Astrocyte (in vitro differentiated cells and primary cell): ENCODE data around the gene URGCP. TPM values are rescaled to one million over a fixed set of nuclear protein-coding genes. Genes with fewer than 3 reads are reported as not detected.
"Not testable (repeated sequence)": the region's sequence is repeated elsewhere in the genome, so short reads cannot be mapped to it uniquely, and the experiment has no call there.

Experiments
- DNase-seq: peaks from one replicate; pipeline ENCODE4 v3.0.0-alpha.2; 2010; ENCODE audit warnings: low read depth
- FAIRE-seq: peaks from 2 replicates; lab custom pipeline; 2011; peaks lifted over from hg19 to GRCh38; lab: Jason Lieb, UNC
- H2AFZ ChIP-seq: 2 replicates; pipeline ENCODE4 v1.6.0; 2012; ENCODE audit warnings: low read depth, low read length, inconsistent platforms
- H3K27ac ChIP-seq: 2 replicates; pipeline ENCODE4 v1.5.1; 2011; ENCODE audit warnings: low read depth, low read length, inconsistent platforms
- H3K27me3 ChIP-seq: 2 replicates; pipeline ENCODE4 v1.6.0; 2011; ENCODE audit warnings: low read length, inconsistent platforms; ENCODE audit not compliant: insufficient read depth
- H3K36me3 ChIP-seq: 2 replicates; pipeline ENCODE4 v1.5.1; 2011; ENCODE audit warnings: low read length, inconsistent platforms; ENCODE audit not compliant: insufficient read depth
- H3K4me1 ChIP-seq: 2 replicates; pipeline ENCODE4 v1.5.1; 2011; ENCODE audit warnings: low read length, inconsistent platforms; ENCODE audit not compliant: insufficient read depth
- H3K4me2 ChIP-seq: 2 replicates; pipeline ENCODE4 v1.6.0; 2012; ENCODE audit warnings: low read length, inconsistent platforms
- H3K4me3 ChIP-seq: 2 replicates; pipeline ENCODE4 v1.5.1; 2011; ENCODE audit warnings: low read depth, mild to moderate bottlenecking, low read length, inconsistent platforms; ENCODE audit not compliant: insufficient read depth
- H3K79me2 ChIP-seq: 2 replicates; pipeline ENCODE4 v1.6.0; 2012; ENCODE audit warnings: mild to moderate bottlenecking, low read length, inconsistent platforms; ENCODE audit not compliant: insufficient read depth
- H3K9ac ChIP-seq: 2 replicates; pipeline ENCODE4 v1.6.0; 2012; ENCODE audit warnings: mild to moderate bottlenecking, low read length, inconsistent platforms
- H3K9me3 ChIP-seq: 2 replicates; pipeline ENCODE4 v1.5.1; 2012; ENCODE audit warnings: low read depth, mild to moderate bottlenecking, low read length, inconsistent platforms; ENCODE audit not compliant: insufficient read depth
- H4K20me1 ChIP-seq: 2 replicates; pipeline ENCODE4 v1.6.0; 2012; ENCODE audit warnings: low read length, inconsistent platforms; ENCODE audit not compliant: insufficient read depth
- H3K27ac Mint-ChIP-seq: one replicate; pipeline ENCODE4 v1.8.0; 2021; ENCODE audit warnings: mild to moderate bottlenecking, mixed read lengths; ENCODE audit not compliant: unreplicated experiment
- H3K27me3 Mint-ChIP-seq: one replicate; pipeline ENCODE4 v1.8.0; 2021; ENCODE audit warnings: low read depth, mixed read lengths; ENCODE audit not compliant: unreplicated experiment
- H3K36me3 Mint-ChIP-seq: one replicate; pipeline ENCODE4 v1.8.0; 2021; ENCODE audit warnings: low read depth, mixed read lengths; ENCODE audit not compliant: unreplicated experiment
- H3K4me1 Mint-ChIP-seq: one replicate; pipeline ENCODE4 v1.8.0; 2021; ENCODE audit warnings: low read depth, mixed read lengths; ENCODE audit not compliant: unreplicated experiment
- H3K4me3 Mint-ChIP-seq: one replicate; pipeline ENCODE4 v1.8.0; 2021; ENCODE audit warnings: mild to moderate bottlenecking, moderate library complexity, mixed read lengths; ENCODE audit not compliant: unreplicated experiment
- H3K9me3 Mint-ChIP-seq: one replicate; pipeline ENCODE4 v1.8.0; 2021; ENCODE audit warnings: mild to moderate bottlenecking, mixed read lengths; ENCODE audit not compliant: unreplicated experiment
- CTCF ChIP-seq: IDR thresholded peaks from 2 replicates; pipeline ENCODE4 v1.5.1; 2011; ENCODE audit warnings: low read depth, mild to moderate bottlenecking, inconsistent platforms, low read length, moderate library complexity; ENCODE audit not compliant: insufficient read depth
- EZH2 ChIP-seq: IDR thresholded peaks from 2 replicates; pipeline ENCODE4 v1.6.1; 2012; ENCODE audit warnings: mild to moderate bottlenecking, low read length, inconsistent platforms; ENCODE audit not compliant: insufficient read depth
- total RNA-seq: library from RNA; stranded (reverse); gene quantifications from 2 replicates; pipeline ENCODE4 v1.2.1, GENCODE V29; 2021

Gene URGCP
- total RNA-seq, 1 donor from 2014 or later, result 23.0 TPM

GRCh38 chr7:43838201-43838658, 68.2 kb downstream of the URGCP start:
- no peak overlapping the region for H3K27ac ChIP-seq
- no peaks in the 10 kb centered on the region for H3K27me3 ChIP-seq
- no peaks in the 10 kb centered on the region for H3K36me3 ChIP-seq
- H2AFZ ChIP-seq, result peak overlapping the region; percentile 92
- no peaks in the 10 kb centered on the region for H3K79me2 ChIP-seq
- no peak for FAIRE-seq
- peaks cover 3% of the 10 kb centered on the region for H3K9me3 ChIP-seq
- Mint-ChIP-seq H3K9me3 (peaks cover 11% of the 10 kb centered on the region), H3K27ac (no peak overlapping the region), H3K36me3 (no peaks in the 10 kb centered on the region), H3K4me1 (no peaks in the 10 kb centered on the region), H3K4me3 (no peak overlapping the region), H3K27me3 (no peaks in the 10 kb centered on the region)
- no peak for DNase-seq
- H3K4me2 ChIP-seq, result peak overlapping the region; percentile 83
- TF ChIP-seq CTCF (no peak), EZH2 (no peak)
- H3K4me1 ChIP-seq, result no peaks in the 10 kb centered on the region
- peak overlapping the region; percentile 69 for H3K9ac ChIP-seq
- no peaks in the 10 kb centered on the region for H4K20me1 ChIP-seq
- no peak overlapping the region for H3K4me3 ChIP-seq

- DNase-seq, result peak; percentile 10
- Histone ChIP-seq H3K4me2 (no peak overlapping the region), H3K4me3 (no peak overlapping the region)
Observed at GRCh38 chr7:43834463-43835251, 71.7 kb downstream of the URGCP start.

GRCh38 chr7:43830917-43831316, 75.5 kb downstream of the URGCP start:
- not testable (repeated sequence) for H2AFZ ChIP-seq, H3K36me3 ChIP-seq, H3K36me3 Mint-ChIP-seq, H3K9me3 ChIP-seq, H3K4me1 ChIP-seq, H3K4me2 ChIP-seq, DNase-seq, H3K27ac ChIP-seq, H3K27ac Mint-ChIP-seq, H3K9ac ChIP-seq, H3K4me3 ChIP-seq, FAIRE-seq, H4K20me1 ChIP-seq, H3K27me3 Mint-ChIP-seq, H3K4me3 Mint-ChIP-seq, H3K4me1 Mint-ChIP-seq, H3K79me2 ChIP-seq
- H3K27me3 ChIP-seq, result peaks cover 11% of the 10 kb centered on the region
- H3K9me3 Mint-ChIP-seq, result peaks cover 20% of the 10 kb centered on the region

More at GRCh38 chr7:43834463-43835251, 71.7 kb downstream of the URGCP start:
- no peaks in the 10 kb centered on the region for H3K27me3 ChIP-seq
- no peak for TF ChIP-seq EZH2
- TF ChIP-seq CTCF, result no peak
- H3K27ac ChIP-seq, result no peak overlapping the region
- H4K20me1 ChIP-seq, result no peaks in the 10 kb centered on the region
- no peaks in the 10 kb centered on the region for H3K4me1 Mint-ChIP-seq
- H3K36me3 Mint-ChIP-seq, result no peaks in the 10 kb centered on the region
- no peak for FAIRE-seq
- no peak overlapping the region for H3K9ac ChIP-seq
- H3K27me3 Mint-ChIP-seq, result no peaks in the 10 kb centered on the region
- H3K9me3 ChIP-seq, result peaks cover 3% of the 10 kb centered on the region
- H2AFZ ChIP-seq, result no peak overlapping the region
- H3K4me1 ChIP-seq, result no peaks in the 10 kb centered on the region
- no peak overlapping the region for H3K27ac Mint-ChIP-seq
- H3K9me3 Mint-ChIP-seq, result peaks cover 17% of the 10 kb centered on the region
- no peaks in the 10 kb centered on the region for H3K79me2 ChIP-seq
- no peak overlapping the region for H3K4me3 Mint-ChIP-seq
- no peaks in the 10 kb centered on the region for H3K36me3 ChIP-seq

Other genes starting within 250 kb of the URGCP start
- gene COA1, start 177.1 kb downstream of the URGCP start, total RNA-seq, result 47.0 and 50.1 TPM in 2 replicates
- gene BLVRA, start 147.9 kb downstream of the URGCP start, total RNA-seq, result 48.9 and 55.7 TPM in 2 replicates
- 93.9 and 95.0 TPM in 2 replicates for gene MRPS24, start 37.1 kb downstream of the URGCP start, total RNA-seq
- gene UBE2D4, start 19.8 kb upstream of the URGCP start, total RNA-seq, result 13.9 and 14.0 TPM in 2 replicates
- gene SPDYE1, start 91.3 kb upstream of the URGCP start, total RNA-seq, result not detected in 2 replicates
- gene DBNL, start 138.1 kb upstream of the URGCP start, total RNA-seq, result 85.0 and 94.9 TPM in 2 replicates
- gene PGAM2, start 159.0 kb upstream of the URGCP start, total RNA-seq, result 0.70 and 0.79 TPM in 2 replicates
- gene POLM, start 175.9 kb upstream of the URGCP start, total RNA-seq, result 9.6 and 10.6 TPM in 2 replicates
- 65.0 and 102 TPM in 2 replicates for gene AEBP1, start 197.7 kb upstream of the URGCP start, total RNA-seq
- gene POLD2, start 217.0 kb upstream of the URGCP start, total RNA-seq, result 59.9 and 67.7 TPM in 2 replicates
- 60.0 and 63.0 TPM in 2 replicates for gene MYL7, start 234.7 kb upstream of the URGCP start, total RNA-seq